Daoy (cell line): Measurements from ENCODE around the gene LRRC37B. TPM values are rescaled to one million over a fixed set of nuclear protein-coding genes. Genes with fewer than 3 reads are reported as not detected.
"Not testable (repeated sequence)": the region's sequence is repeated elsewhere in the genome, so short reads cannot be mapped to it uniquely, and the experiment has no call there.

Source experiments
- DNase-seq: peaks from one replicate; pipeline ENCODE4 v3.0.0-alpha.2; 2015; ENCODE audit warnings: low read depth
- total RNA-seq: library from RNA; depleted of rRNA; stranded (reverse); fragments of >200 nt; shearing (Covaris generic); gene quantifications from 2 replicates; pipeline ENCODE4 v1.2.3, GENCODE V29; 2014; rRNA removed

LRRC37B gene
- total RNA-seq, 1 experiment from 2014 or later: 6.2 TPM

DNA sequence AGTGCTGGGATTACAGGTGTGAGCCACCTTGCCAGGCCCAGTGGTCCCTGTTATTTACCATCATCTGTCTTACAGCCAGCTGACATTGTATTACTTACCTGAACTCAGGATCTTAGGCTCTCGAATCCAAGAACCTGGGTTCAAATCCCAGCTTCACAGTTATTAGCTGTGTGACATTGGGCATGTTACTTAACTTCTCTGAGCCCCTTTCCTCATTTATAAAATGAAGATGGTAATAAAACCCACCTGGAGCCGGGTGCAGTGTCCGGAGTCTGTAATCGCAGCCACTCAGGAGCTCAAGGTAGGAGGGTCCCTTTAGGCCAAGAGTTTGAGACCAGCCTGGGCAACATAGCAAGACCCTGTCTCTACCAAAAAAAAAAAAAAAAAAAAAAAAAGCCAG, 79.7 kb downstream of the LRRC37B start:
- DNase-seq: not testable (repeated sequence)

DNA sequence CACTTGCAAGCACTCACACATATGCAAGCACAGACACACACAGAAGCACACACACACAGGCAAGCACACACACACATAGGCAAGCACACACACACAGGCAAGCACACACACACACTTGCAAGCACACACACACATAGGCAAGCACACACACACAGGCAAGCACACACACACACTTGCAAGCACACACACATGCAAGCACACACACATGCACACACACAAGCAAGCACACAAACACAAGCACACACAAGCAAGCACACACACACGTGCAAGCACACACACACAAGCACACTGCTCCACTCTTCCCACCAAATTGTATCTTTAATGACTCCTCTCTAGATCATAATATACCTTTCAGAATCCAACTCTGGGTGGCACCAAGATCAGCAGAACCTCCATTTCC, 84.9 kb downstream of the LRRC37B start:
- not testable (repeated sequence) for DNase-seq

- DNase-seq: no peak
Observed at GRCh38 chr17:32099686-32100085, 92.5 kb downstream of the LRRC37B start.

DNA sequence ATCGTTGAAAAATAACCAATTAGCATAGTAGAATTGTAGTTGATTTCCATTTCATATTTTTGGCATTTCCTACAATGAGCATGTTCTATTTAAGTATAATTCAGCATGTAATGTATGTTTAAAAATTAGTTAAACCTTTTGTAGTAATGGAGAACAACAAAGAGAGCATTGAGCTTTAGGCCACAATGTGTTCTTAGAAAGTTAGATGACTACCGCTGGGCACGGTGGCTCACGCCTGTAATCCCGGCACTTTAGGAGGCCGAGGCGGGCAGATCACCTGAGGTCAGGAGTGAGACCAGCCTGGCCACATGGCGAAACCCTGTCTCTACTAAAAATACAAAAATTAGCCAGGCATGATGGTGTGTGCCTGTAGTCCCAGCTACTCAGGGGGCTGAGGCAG, 93.1 kb downstream of the LRRC37B start:
- DNase-seq: not testable (repeated sequence)

GRCh38 chr17:32100971-32101631, 93.9 kb downstream of the LRRC37B start:
- no peak for DNase-seq

DNA sequence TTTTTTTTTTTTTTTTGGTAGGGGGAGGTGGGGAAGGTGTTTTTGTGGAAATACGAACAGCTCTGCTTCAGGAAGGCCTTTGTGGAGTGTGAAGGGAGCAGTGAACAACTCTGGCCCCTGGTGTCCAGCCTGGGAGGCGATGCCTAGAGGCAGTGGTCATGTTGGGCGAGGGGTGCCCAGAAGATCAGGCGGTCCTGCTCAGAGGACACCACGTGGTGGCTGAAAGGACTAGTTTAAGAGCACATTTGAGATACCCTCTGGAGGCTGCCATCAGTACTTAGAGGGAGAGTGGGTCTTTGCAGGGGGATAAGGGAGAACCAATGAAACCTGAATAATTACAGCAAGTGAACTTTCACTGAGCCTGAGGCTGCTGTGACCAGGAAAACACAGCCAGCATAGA, 95.0 kb downstream of the LRRC37B start:
- no peak for DNase-seq

- peak; percentile 37 for DNase-seq
Observed at GRCh38 chr17:32102646-32103186, 95.5 kb downstream of the LRRC37B start.

Other genes starting within 250 kb of the LRRC37B start
- 194 and 199 TPM in 2 replicates for gene COPRS, start 148.1 kb upstream of the LRRC37B start, total RNA-seq
- 135 and 285 TPM in 2 replicates for gene UTP6, start 105.7 kb upstream of the LRRC37B start, total RNA-seq
- 25.0 and 27.5 TPM in 2 replicates for gene SUZ12, start 70.4 kb upstream of the LRRC37B start, total RNA-seq
- 40.5 and 49.9 TPM in 2 replicates for gene RHOT1, start 135.1 kb downstream of the LRRC37B start, total RNA-seq